ENCODE results near the gene CHN2.

CHN2 gene

GRCh38 chr7:29315122-29315891, 120.7 kb downstream of the CHN2 start:
- no peak for DNase-seq

- no peak for DNase-seq
These were observed 121.3 kb downstream of the CHN2 start for GRCh38 chr7:29315892-29316270.

- no peak for DNase-seq
These were observed 122.4 kb downstream of the CHN2 start for GRCh38 chr7:29316926-29317325.

GRCh38 chr7:29318853-29319718, 124.5 kb downstream of the CHN2 start:
- DNase-seq: no peak

GRCh38 chr7:29319719-29320521, 125.3 kb downstream of the CHN2 start:
- DNase-seq: peak; percentile 55

- DNase-seq: no peak
These were observed 126.0 kb downstream of the CHN2 start for GRCh38 chr7:29320577-29320976.

GRCh38 chr7:29322023-29322712, 127.6 kb downstream of the CHN2 start:
- no peak for DNase-seq

GRCh38 chr7:29325476-29325875, 130.9 kb downstream of the CHN2 start:
- no peak for DNase-seq

GRCh38 chr7:29326864-29327263, 132.3 kb downstream of the CHN2 start:
- DNase-seq: no peak

- no peak for DNase-seq
These were observed 132.9 kb downstream of the CHN2 start for GRCh38 chr7:29327455-29327854.

- DNase-seq: no peak
These were observed 133.5 kb downstream of the CHN2 start for GRCh38 chr7:29328045-29328444.

GRCh38 chr7:29328811-29329210, 134.2 kb downstream of the CHN2 start:
- DNase-seq: no peak

GRCh38 chr7:29329686-29330085, 135.1 kb downstream of the CHN2 start:
- no peak for DNase-seq

- no peak for DNase-seq
These were observed 135.6 kb downstream of the CHN2 start for GRCh38 chr7:29330136-29330535.

- DNase-seq: no peak
These were observed 136.6 kb downstream of the CHN2 start for GRCh38 chr7:29331163-29331562.

- DNase-seq: no peak
These were observed 137.7 kb downstream of the CHN2 start for GRCh38 chr7:29332042-29332811.

- no peak for DNase-seq
These were observed 138.6 kb downstream of the CHN2 start for GRCh38 chr7:29332875-29333855.

- no peak for DNase-seq
These were observed 140.9 kb downstream of the CHN2 start for GRCh38 chr7:29335188-29336083.

GRCh38 chr7:29337546-29338116, 143.1 kb downstream of the CHN2 start:
- peak; percentile 49 for DNase-seq
